Activated naive CD4-positive, alpha-beta T cell treated with anti-CD3 and anti-CD28 coated beads, Interleukin-2, amount 50 U/mL, for 16 hours (primary cell): ENCODE data around the gene CYB5D1.

Source experiments
- DNase-seq: peaks from one replicate; pipeline ENCODE4 v3.0.0-alpha.2; 2020

The CYB5D1 gene

GRCh38 chr17:7887038-7887481 lies 29.3 kb downstream of the CYB5D1 start:
- DNase-seq: no peak

GRCh38 chr17:7887482-7888183 lies 29.8 kb downstream of the CYB5D1 start:
- peak; percentile 92 for DNase-seq

- peak; percentile 69 for DNase-seq
Measured at GRCh38 chr17:7888184-7888920, 30.5 kb downstream of the CYB5D1 start, which contains the start of gene CHD3. Gene CHD3, plus strand, starts transcription at chr17:7888789. Its CDS starts 212 bp downstream, at chr17:7889001.

- DNase-seq: peak; percentile 36
Measured at GRCh38 chr17:7889166-7889955, 31.6 kb downstream of the CYB5D1 start.

GRCh38 chr17:7893187-7893880 lies 35.5 kb downstream of the CYB5D1 start:
- no peak for DNase-seq

GRCh38 chr17:7894226-7894625 lies 36.4 kb downstream of the CYB5D1 start:
- DNase-seq: no peak

DNA sequence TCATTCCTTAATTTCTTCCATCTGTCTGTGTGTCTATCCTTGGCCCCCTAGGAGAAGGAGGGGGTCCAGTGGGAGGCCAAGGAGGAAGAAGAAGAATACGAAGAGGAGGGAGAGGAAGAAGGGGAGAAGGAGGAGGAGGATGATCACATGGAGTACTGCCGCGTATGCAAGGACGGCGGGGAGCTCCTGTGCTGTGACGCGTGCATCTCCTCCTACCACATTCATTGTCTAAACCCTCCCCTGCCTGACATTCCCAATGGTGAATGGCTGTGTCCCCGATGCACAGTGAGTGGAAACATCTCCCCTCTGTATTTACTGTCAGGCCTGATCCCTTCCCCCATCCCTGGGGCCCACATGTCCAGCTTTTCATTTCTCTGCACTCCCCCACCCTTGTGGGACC lies 37.1 kb downstream of the CYB5D1 start:
- DNase-seq: no peak

- no peak for DNase-seq
Measured at GRCh38 chr17:7897090-7897489, 39.3 kb downstream of the CYB5D1 start.

DNA sequence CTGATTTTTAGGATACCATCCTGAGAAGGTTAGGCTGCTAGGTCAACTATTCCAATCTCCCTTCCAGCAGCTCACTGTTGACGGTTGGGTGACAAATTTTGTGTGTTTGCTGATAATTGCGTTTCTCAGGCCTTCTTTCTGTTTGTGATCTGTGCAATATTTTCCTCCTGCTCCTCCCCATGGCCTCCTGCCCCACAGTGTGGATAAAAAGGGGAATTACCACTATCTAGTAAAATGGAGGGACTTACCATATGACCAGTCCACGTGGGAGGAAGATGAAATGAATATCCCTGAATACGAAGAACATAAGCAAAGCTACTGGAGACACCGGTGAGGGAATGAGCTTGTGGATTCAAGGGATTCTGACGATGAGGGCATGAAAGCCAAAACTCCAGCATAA lies 40.0 kb downstream of the CYB5D1 start:
- DNase-seq: no peak

DNA sequence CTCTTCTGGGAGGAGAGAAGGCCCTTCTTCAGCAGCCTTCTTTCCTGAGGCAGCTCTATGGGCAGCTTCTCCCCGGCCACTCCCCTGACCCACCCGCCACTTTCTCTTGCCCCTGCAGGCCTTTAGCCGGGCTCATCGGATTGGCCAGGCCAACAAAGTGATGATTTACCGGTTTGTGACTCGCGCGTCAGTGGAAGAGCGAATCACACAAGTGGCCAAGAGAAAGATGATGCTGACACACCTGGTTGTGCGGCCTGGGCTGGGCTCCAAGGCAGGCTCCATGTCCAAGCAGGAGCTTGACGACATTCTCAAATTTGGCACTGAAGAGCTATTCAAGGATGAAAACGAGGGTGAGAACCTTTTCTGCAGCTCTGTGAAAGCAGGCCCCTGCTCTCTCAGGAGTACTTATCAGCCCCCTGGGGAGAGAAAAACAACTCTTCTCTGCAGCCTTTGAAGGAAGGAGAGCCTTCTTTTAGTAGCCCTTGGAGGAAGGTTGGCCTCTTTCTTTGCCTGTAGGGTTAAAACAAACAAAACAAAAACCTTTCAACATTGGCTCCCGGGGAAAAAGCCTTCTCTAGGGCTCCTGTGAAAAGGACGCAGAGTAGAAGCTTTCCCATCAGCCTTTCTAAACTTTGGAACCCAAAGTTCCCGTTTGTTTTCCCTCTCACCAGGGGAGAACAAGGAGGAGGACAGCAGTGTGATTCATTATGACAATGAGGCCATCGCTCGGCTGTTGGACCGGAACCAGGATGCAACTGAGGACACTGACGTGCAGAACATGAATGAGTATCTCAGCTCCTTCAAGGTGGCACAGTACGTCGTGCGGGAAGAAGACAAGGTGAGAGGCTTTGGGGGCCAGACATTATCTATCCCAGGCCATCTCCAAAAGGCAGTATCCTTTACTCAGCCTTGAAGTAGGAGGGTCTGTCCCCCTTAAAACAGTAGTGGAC lies 45.6 kb downstream of the CYB5D1 start:
- DNase-seq: no peak

DNA sequence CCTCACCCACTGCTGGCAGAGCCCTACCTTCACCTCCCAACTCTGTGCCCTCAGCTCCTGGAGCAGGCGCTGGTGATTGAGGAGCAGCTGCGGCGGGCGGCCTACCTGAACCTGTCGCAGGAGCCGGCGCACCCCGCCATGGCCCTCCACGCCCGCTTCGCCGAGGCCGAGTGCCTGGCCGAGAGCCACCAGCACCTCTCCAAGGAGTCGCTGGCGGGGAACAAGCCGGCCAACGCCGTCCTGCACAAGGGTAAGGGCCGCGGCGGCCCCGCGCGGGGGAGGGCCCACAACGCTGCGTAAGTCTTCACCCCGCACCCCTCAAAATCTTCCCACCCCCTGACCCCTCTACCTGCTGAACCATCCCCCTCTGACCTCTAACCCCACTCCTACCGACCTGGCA lies 51.3 kb downstream of the CYB5D1 start:
- DNase-seq: no peak

GRCh38 chr17:7910281-7910680 lies 52.5 kb downstream of the CYB5D1 start:
- DNase-seq: no peak

GRCh38 chr17:7910711-7911110 lies 52.9 kb downstream of the CYB5D1 start:
- no peak for DNase-seq

DNA sequence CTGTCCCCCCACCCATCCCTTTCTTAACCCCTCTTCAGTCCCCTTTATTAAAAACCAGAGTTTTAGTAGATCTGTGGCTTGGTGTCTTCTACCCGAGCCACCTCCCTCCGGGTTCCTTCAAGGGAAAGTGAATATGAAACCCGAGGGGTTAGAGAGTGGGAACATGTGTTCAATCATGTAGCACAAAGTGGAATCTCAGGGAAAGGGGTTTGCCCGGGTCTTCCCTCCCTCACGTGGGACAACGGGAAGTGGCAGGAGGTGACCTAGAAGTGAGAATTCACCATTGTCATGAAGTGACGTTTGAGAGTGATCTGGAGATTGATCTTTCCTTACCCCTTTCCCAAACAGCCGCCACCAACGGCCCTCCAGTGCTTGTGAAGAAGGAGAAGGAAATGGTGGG lies 53.3 kb downstream of the CYB5D1 start:
- DNase-seq: no peak
